ENCODE data around the gene CD58.

CD58 gene

DNA sequence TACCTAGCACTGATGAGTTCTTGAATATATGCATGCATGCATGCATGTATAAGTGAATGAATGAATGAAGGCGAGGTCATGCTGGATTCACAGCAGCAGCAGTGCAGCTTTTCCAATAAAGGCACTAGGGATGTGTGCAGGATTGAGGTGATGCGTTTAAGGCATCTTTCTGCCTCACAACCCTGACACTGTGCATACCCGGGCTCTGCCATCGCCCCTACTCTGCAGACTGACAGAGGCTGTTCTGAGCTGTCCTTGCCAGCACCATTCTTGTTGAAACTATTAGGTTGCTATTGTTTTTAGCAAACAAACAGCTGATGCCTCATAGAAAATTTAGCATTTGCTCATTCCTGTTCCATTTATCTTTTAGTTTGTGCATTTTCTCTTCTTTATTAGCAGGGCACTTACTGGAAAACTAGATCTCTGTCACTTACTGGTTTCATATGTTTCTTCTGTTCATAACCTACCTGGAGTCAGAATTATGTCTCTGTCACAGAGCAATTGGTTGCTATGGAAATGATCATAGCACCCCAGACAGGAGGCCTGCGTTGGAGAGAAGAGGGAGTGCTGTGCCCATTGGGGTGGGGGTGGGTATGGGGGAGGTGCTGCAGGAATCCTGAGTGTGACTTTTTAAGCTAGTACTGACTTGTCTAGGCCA lies 79.0 kb downstream of the CD58 start:
- DNase-seq = no peak

DNA sequence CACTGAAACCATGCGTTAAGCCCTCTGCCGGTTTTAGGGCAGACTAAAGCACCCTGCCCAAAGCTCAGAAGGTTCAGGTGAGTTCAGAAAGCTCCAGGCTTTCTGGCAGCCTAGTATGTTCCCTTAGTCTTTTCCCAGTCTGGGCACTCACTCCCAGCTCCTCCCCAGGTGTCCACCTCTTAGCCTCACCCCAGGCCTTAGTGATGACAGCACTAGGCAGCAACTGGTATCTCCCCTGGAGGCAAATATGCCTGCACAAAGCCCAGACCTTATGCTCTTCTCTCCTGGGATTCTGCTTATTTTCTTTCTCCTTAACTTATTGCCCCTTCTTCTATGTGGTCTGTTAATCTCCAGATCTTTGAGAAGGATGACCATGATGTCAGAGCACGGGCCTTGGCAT lies 80.2 kb downstream of the CD58 start:
- DNase-seq = no peak

DNA sequence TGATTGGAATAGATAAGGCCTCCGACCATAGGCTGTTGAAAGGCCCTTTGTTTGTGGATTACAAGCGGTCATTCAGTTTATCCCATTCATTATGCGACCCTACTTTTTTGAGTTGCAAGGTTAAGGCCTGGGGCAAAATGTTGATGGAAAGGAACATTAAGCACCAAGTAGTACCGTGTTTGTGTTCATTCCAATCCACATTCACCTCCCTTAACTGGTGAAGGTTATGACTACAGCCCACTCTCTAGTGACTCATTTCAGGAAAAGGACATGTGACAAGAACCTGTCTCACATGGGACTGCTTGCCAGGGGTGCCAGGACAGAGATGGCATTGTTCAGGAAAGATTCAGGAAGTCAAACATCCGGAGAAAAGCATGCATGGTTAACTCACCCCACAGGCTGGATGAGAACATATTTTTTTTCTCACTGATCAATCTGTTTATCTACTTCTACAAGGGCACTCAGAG lies 81.6 kb downstream of the CD58 start:
- DNase-seq = no peak

DNA sequence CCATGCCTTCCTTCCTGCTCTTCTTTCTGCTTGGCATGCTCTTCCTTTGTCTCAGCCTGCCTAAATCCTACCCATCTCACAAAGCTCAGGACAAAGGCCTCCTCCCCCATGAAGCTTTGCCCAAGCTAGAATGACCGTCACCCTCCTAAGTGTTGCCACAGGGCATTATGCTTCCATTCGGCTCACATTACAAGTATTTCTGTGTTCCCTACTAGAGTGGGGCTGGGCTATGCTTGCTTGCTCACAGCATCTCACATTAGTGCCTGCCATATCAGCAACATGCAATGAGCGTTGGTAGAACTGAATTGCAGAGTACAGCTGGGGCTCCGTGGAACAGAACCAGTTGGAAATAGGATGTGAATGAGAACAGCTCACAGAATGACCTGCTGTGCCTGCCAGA lies 82.8 kb downstream of the CD58 start:
- DNase-seq = no peak

DNA sequence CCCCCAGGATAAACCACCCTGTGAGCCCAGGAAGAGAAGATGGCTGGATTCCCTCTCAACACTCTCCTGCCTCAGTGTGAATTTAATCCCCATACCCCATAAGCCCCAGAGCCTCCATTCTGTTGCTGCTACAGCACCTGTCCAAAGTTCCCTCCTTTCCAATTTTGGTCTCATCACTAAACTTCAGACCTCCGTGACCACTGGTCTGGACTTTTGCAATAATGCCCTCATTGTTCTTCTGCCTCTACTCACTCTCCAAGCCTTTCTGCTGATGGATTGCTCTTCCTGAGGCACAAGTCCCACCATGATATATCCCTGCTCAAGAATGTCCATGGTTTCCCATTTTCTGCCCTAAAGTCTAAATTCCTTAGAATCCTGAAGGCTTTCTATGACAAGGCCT lies 83.2 kb downstream of the CD58 start:
- DNase-seq = no peak

DNA sequence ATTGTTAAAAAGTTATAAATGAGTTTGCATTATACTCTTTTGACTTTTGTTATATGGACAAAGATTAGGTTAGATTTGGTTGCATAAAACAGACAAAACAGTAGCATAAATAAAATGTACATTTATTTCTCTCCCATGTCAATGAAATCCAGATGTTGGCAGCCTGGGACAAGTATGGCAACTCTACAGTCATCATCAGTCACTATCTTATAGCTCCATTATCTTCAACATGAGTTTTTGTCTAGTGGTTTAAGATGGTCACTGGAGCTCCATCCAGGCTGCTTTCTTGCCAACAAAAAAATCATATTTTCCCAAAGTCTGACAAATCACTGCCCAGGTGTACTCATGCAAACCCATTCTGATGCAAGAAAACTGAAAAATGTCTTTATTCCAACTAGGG lies 83.8 kb downstream of the CD58 start:
- no peak for DNase-seq

DNA sequence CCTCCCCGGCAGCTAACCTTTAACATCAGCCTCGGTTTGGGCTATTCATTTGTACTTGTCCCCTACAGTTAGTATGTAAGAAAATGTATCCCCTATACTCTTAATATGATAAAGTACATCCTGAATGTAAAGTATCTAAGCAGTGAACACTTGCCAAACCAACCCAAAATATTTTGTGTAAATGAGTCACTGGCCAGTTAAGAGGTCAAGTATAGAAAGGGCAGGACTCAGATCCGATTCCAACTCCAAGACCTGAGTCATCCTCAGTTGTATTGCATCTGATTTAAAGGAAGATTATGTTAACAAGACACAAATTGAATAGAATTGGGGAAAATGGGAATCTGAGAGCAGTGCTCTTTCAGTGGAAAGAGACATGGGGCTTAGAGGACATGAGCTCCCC lies 84.4 kb downstream of the CD58 start:
- no peak for DNase-seq

DNA sequence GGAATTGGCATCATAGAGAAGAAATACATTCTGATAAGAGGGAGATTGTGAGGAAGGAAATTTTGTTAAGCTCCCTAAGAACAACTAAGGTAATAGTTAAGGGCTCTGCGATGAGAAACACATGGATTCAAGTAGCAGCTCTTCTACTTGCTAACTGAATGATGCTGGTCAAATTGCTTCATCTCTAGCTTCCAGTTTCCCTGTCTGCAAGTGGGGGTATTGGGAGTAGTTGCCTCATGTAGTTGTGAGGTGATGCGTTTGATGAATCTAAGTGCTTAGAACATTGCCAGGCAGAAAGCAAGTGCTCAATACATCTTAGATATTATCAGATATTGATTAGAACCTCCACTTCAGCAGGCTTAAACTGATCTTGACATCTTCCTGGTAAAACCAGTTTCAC lies 84.8 kb downstream of the CD58 start:
- no peak for DNase-seq

DNA sequence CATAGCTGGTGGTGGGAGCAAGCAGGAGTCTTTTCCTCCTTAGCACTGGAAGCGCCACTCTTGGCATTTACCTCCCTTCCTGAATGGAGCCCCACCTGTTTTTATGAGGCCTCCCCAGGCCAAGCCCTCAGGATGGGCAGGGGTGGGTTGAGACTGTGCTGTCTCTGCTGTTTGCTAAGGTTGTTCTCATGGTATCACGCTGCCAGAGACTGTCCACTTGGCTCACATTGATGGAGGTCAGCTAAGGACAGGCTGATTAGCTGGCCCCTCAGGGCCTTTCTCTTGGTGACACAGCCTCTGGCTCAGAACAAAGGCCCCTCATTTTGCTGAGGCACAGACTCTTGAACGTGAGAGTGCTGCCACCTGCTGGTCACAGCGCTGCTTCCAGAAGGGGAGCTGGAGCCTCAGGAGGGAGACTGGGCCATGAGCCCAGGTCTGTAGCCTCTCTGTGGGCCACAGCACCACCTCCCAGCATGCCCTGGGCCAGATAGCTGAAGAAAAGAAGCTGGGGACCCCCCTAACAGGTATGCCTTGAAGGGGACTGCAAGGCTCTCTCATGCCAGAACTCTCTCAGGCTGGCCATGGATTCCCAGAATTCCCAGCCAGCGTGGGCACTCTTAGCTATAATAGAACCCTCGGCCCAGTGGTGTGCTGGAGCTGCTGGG lies 85.6 kb downstream of the CD58 start:
- DNase-seq = peak; percentile 92

DNA sequence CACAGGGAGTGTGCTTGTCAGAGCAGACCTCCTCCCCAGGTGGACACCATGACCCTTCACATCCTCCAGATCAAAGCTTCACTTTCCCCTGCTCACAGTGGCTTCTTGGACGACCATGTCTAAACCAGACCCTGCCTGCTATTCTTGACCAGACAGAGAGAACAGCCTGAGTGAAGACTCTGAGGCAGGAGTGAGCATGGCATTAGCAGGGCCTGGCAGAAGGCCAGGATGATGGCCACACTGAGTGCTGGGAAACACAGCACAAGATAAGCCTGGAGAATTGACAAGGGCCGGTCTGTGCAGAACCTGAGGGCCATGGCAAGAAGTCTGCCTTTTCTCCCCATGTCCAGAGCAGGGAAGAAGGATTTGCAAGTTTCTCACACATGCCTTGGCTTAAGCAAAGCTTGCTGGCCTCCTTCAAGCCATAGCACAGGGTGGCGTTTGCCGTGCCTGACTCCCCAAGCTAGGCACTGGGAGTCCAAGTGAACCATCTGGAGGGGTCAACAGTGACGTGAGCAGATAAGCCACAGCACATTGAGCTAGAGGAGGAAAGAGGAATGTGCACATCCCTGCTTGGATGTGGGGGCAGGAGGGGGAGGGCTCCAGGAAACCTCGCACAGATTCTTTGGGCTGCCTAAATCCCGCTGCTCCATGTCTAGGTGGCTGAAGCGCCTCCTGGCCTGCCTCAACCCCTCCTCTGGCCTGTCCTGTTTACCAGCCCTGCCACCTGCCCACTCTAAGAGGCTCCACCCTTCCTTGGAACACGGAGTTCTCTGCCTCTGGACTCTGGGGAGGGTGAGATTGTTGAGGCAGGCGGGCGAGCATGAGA lies 87.1 kb downstream of the CD58 start:
- DNase-seq = no peak

DNA sequence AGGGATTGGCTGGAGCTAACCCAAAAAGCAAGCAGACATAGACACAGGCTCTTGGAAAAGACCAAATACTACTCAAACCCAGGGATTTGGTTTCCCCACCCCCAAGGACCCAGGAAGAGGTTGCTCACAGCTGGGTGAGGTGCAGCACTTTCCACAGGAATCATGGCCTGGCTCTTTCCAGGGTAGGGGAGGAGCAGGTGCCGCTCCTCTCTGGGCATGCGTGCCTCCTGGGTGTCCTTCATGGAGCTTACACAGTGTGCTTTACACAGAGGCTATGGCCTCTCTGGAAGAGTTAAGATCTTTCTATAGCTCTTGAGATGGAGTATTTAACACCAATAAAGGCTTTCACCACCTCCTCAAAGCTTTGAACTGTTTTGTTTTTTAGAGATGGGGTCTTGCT lies 88.3 kb downstream of the CD58 start:
- DNase-seq = no peak

DNA sequence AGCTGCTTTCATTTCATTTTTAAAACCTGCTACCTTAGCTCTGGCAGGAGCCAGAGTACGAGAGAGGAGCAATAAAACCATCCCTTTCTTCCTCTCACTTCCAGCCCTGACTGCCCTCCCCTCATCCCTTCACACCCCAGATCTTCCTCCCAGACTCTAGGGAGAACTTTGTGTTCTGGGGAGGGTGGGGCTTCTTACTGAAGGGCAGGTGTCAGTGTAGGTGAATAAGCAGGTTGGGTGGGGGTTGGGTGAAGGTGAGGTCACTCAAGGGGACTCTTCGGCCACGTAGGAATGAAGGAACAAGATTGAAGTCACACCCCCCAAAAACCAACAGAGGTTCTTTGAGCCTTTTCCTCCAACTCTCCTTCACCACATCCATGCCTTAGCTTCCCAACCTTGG lies 88.9 kb downstream of the CD58 start:
- no peak for DNase-seq

DNA sequence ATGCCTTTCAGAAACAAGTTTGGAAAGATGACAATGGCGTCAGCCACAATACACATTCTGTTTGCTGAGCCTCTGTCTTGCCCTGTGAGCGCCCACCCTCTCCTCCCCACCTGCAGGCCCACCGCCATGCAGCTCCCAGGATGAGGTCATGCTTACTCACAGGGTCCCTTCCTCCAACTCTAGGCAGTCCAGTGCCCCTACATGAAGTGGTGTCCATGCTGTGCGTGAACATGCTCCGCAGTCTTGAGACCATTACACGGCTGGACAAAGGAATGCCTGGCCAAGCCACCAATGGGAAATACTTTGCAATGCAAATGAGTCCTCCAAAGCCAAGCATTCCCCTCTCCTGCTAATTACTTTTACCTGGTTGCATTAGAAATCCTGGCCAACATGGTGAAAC lies 92.2 kb downstream of the CD58 start:
- no peak for DNase-seq

DNA sequence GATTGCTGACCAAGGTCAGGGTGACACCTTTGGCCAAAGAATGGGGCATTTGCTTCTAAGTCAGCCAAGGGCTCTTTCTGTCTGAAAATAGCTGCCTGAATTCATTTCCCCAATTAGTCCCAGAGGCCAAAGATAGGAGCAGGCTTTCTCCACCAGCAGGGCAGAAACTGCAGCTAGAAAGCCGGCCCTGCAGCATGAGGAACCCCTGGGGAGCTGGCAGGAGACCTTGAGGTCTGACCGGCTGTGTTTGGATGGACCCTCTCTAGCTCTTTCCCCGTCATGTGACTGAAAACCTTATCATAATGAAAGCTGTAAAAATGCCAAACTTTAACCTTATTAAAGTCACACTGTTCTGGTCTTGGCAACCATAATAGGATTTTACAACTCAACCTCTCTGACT lies 93.4 kb downstream of the CD58 start:
- DNase-seq = no peak

DNA sequence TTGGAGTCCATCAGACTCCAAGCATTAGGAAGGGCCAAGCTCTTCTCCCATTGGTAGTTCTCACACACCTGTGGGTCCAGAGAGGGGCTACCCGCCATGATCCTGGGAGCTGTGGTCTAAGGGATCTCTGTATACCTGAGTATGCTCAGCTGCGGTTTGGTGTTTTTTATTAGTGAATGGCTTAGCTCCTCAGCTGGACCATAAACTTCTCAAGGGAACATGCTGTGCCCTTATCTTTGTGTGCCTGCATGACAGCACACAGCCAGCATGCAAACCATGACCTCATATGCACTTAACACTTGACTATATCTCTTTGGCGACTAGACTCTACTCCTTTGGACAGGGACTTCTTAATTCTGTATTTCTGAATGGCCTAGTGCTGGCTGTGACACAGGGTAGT lies 94.5 kb downstream of the CD58 start:
- DNase-seq = no peak

DNA sequence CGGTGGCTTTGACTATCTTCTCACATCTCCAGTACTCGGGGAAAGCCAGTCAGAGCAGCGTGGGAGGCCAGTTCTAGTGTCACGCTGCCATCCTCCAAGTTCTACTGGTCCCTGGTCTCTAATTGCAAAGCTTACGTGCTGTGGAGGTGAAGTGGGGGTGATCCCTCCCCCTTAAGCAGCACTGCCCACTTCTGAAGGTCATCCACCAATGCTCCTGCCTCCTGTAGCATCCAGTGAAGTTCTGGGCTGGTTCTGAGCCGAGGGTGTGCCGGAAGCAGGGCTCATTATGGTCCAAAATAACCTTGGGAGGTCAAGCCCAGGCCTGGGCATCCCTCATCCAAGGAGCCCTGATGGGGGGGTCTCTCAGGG lies 95.0 kb downstream of the CD58 start:
- DNase-seq = no peak

DNA sequence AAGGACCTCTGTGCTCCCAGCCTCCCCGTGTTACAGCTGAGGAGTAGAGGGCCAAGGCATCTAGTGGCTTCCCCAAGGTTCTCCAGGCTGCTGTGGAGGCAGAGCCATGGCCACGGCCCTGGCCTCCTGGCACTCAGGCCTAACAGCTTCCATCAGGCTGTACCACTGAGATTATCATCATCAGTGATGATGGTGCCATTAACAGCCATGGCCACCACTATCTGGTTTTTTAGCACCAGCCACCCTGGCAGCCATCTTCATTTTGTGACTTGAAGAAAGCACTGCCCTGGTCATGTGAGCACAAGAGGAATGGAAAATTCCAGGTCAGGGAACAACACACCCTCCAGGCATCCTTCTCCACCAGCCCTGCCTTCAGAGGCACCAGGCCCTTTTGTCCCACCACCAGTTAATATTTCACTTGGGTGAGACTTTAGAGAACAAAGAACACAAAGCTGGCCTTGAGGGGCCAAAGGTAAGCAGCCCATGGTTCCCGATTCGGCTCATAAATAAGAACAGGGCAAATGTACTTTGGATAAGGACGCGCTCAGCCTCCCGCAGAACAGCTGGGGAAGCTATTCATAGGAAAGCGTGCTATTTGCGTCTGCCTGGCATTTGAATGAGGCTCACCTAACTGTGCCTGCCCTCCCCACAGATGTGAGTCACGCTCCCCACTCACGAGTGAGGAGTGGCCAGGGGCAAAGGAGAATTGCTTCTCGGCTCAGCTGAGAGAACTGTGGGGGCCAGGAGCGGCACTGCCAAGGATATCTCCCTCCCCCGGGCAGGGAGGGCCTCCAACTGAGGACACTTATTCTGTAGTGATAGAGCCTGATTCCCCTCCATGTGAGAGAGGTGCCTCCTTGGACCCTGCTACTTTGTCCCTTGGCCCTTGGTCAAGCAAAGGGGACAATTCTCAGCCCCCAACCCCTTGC lies 95.6 kb downstream of the CD58 start:
- no peak for DNase-seq

DNA sequence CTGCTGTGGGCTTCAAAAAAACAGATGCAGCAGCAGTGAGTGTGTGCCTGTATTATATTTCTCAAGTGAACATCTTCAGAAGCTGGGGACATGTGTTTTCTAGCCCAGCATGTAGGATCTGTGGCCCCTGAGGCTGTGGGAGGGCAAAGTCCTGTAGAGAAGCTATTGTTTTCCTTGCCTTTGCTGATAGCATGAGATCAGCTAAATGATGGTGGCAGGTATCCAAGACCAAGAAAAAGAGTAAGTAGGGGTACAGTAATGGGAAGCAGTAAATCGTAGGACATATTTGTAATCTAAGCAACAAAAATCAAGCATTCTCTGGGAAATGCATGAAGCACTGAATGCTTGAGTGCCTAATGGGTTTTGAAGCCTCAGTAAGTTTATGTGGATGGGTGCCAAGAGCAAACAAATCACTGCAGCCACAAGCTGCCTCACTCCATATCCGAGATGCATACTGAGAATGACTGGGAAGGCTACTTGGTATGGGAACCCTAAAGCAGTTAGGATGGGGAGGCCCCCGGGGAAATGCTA lies 98.3 kb downstream of the CD58 start:
- no peak for DNase-seq

DNA sequence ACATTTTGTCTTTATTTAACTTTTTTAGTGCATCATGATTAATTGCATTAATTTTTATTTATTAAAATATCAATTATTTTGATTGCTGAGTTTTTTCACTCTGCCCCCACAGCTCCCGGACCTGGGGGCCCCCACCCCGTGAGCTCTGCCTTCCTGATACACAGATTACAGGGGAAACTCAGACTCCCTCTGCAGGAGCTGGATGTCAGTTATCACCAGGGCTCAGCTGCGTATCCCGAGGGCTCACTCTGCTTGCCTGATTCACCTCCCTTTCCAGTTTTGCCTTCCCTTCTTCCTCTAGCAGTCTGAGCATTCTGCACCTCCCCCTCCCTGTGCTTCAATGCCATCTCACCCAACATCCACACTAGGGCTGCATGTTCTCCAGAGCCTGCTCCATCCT lies 99.6 kb downstream of the CD58 start:
- DNase-seq = no peak

DNA sequence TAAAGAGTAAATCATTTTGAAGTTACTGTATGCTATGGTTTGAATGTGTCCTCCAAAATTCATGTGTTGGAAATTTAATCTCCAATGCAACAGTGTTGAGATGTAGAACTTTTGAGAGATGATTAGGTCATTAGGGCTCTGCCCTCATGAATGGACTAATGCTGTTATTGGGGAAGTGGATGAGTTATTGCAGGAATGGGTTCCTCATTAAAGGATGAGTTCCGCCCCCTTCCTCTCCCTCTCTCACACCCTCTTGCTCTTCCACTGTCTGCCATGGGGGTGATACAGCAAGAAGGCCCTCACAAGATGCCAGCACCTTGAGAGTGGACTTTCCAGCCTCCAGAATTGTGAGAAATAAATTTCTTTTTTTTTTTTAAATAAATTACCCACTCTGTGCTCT lies 100.2 kb downstream of the CD58 start:
- DNase-seq = no peak

DNA sequence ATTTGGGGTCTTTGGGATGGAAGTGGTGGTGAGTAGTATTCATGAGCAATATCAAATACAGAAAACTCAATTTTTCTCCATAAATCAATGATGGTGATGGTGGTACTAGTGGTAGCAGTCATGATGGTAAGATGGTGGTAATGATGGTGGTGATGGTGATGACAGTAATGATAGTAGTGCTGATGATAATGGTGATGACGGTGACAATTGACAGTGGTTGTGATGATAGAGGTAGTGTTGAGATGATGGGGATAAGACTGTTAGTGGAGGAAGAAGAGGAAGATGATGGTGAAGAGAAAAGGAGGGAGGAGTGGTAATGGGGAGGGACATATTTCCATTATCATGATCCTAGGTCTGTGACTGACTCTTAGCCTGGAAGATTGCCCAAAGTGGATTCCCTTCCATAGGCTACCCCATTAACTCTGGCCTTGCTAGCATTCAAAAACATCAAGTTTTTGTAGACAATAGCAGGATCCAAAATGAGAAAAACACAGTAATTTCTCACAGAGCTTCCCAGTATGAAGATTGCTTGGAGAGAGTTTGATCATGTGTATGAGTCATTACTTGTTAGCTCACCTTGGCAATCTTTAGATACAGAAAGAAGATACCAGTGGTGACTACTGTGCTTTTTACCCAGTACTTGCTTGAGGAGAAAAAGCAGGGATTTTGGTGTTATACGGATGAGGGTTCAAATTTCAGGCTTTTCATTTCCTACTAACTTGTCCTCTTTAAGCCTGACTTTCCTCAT lies 103.8 kb downstream of the CD58 start:
- no peak for DNase-seq
